Neural crest cell (in vitro differentiated cells): ENCODE measurements around the gene PPP2R3A. TPM values are rescaled to one million over a fixed set of nuclear protein-coding genes. Genes with fewer than 3 reads are reported as not detected.
"Not testable (repeated sequence)": the region's sequence is repeated elsewhere in the genome, so short reads cannot be mapped to it uniquely, and the experiment has no call there.

Experiments
- DNase-seq: peaks from one replicate; pipeline ENCODE4 v3.0.0; 2021; ENCODE audit warnings: low read depth, mixed read lengths, low spot score
- H3K27ac Mint-ChIP-seq: one replicate; pipeline ENCODE4 v1.8.0; 2021; ENCODE audit warnings: mild to moderate bottlenecking, mixed read lengths; ENCODE audit not compliant: unreplicated experiment
- H3K27me3 Mint-ChIP-seq: 2 replicates; pipeline ENCODE4 v1.8.0; 2021; ENCODE audit warnings: low read depth, mild to moderate bottlenecking, mixed read lengths
- H3K36me3 Mint-ChIP-seq: 2 replicates; pipeline ENCODE4 v1.8.0; 2021; ENCODE audit warnings: low read depth, mild to moderate bottlenecking, mixed read lengths
- H3K4me1 Mint-ChIP-seq: 2 replicates; pipeline ENCODE4 v1.8.0; 2021; ENCODE audit warnings: mixed read lengths
- H3K4me3 Mint-ChIP-seq: one replicate; pipeline ENCODE4 v1.8.0; 2021; ENCODE audit warnings: mild to moderate bottlenecking, mixed read lengths
- H3K9me3 Mint-ChIP-seq: 2 replicates; pipeline ENCODE4 v1.8.0; 2021; ENCODE audit warnings: mixed read lengths
- CTCF ChIP-seq: fragments of 200-600 bp; sonication (generic); conservative IDR thresholded peaks from 2 replicates; pipeline ENCODE4 v1.5.0; 2021; ENCODE audit warnings: antibody characterized with exemption, mild to moderate bottlenecking
- total RNA-seq: library from RNA; stranded (reverse); gene quantifications from 2 replicates; pipeline ENCODE4 v1.2.1, GENCODE V29; 2021

Gene PPP2R3A
- total RNA-seq, 1 donor from 2014 or later: 16.4 TPM

DNA sequence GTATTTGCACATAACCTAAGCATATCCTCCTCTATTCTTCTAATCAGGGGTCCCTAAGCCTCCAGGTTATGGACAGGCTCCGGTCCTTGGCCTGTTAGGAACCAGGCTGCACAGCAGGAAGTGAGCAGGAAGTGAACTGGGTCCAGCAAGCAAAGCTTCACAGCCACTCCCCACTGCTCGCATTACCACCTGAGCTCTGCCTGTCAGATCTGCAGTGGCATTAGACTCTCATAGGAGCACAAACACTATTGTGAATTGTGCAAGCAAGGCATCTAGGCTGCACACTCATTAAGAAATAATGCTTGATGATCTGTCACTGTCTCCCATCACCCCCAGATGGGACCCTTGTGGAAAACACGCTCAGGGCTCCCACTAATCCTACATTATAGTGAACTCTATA lies 220.8 kb downstream of the PPP2R3A start:
- H3K4me3 Mint-ChIP-seq: peak overlapping the region; percentile 8
- H3K36me3 Mint-ChIP-seq: no peaks in the 10 kb centered on the region
- TF ChIP-seq CTCF: no peak
- no peak overlapping the region for H3K27ac Mint-ChIP-seq
- no peak for DNase-seq
- H3K4me1 Mint-ChIP-seq: peaks cover 57% of the 10 kb centered on the region
- H3K9me3 Mint-ChIP-seq: no peaks in the 10 kb centered on the region
- no peaks in the 10 kb centered on the region for H3K27me3 Mint-ChIP-seq

GRCh38 chr3:136186846-136187245 lies 221.3 kb downstream of the PPP2R3A start:
- H3K9me3 Mint-ChIP-seq: no peaks in the 10 kb centered on the region
- no peak for DNase-seq
- H3K27ac Mint-ChIP-seq: no peak overlapping the region
- no peak overlapping the region for H3K4me3 Mint-ChIP-seq
- no peaks in the 10 kb centered on the region for H3K27me3 Mint-ChIP-seq
- peaks cover 62% of the 10 kb centered on the region for H3K4me1 Mint-ChIP-seq
- no peaks in the 10 kb centered on the region for H3K36me3 Mint-ChIP-seq
- TF ChIP-seq CTCF: no peak

- H3K9me3 Mint-ChIP-seq: no peaks in the 10 kb centered on the region
- no peak for TF ChIP-seq CTCF
- no peak overlapping the region for H3K27ac Mint-ChIP-seq
- no peaks in the 10 kb centered on the region for H3K36me3 Mint-ChIP-seq
- no peaks in the 10 kb centered on the region for H3K27me3 Mint-ChIP-seq
- H3K4me3 Mint-ChIP-seq: no peak overlapping the region
- H3K4me1 Mint-ChIP-seq: peaks cover 63% of the 10 kb centered on the region
- no peak for DNase-seq
Measured at GRCh38 chr3:136187868-136188267, 222.3 kb downstream of the PPP2R3A start.

- no peak for TF ChIP-seq CTCF
- peaks cover 68% of the 10 kb centered on the region for H3K4me1 Mint-ChIP-seq
- H3K27ac Mint-ChIP-seq: no peak overlapping the region
- no peaks in the 10 kb centered on the region for H3K27me3 Mint-ChIP-seq
- peaks cover 3% of the 10 kb centered on the region for H3K36me3 Mint-ChIP-seq
- H3K4me3 Mint-ChIP-seq: no peak overlapping the region
- DNase-seq: no peak
- H3K9me3 Mint-ChIP-seq: no peaks in the 10 kb centered on the region
Measured at GRCh38 chr3:136189043-136189442, 223.5 kb downstream of the PPP2R3A start.

DNA sequence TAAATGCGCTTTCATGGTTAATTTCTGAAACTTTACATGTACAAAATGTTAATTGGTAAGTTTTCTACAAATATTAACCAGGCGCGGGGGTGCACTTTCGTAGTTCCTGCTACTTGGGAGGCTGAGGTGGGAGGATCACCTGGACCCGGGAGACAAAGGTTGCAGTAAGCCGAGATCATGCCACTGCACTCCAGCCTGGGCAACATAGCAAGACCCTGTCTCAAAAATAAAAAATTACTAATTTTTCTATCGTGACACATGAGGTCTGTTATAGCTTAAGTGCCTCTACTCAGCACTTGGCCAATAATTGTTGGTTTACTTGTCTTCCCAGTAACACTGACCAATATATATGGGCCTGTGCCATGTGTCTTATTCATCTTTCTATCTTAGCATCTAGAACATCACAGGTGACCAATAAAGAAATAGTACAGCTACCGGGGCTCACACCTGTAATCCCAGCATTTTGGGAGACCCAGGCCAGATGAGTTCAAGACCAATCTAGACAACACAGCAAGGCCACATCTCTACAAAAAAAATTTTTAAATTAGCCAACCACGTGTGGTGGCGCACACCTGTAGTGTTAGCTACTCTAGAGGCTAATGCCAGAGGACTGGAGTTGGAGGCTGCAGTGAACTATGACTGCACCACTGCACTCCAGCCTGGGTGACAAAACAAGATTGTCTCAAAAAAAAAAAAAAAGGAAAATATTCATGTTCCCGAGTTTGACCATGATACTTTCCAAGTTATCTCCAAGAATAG lies 224.5 kb downstream of the PPP2R3A start:
- Mint-ChIP-seq H3K27me3 (peaks cover 2% of the 10 kb centered on the region), H3K4me3 (peak overlapping the region; percentile 92), H3K27ac (no peak overlapping the region), H3K36me3 (peaks cover 10% of the 10 kb centered on the region), H3K4me1 (peaks cover 69% of the 10 kb centered on the region), H3K9me3 (no peaks in the 10 kb centered on the region)
- no peak for DNase-seq
- no peak for TF ChIP-seq CTCF

GRCh38 chr3:136192195-136192594 lies 226.7 kb downstream of the PPP2R3A start:
- Mint-ChIP-seq H3K4me3 (peak overlapping the region; percentile 92), H3K4me1 (peaks cover 63% of the 10 kb centered on the region), H3K36me3 (peaks cover 16% of the 10 kb centered on the region)
- not testable (repeated sequence) for H3K27ac Mint-ChIP-seq, H3K9me3 Mint-ChIP-seq, DNase-seq, H3K27me3 Mint-ChIP-seq
